GM10847 (cell line): ENCODE data around the gene KRTAP10-2.

Experiments used
- POLR2A ChIP-seq: IDR thresholded peaks from 2 replicates; pipeline ENCODE4 v1.6.1; 2011; ENCODE audit not compliant: insufficient read length; ENCODE audit errors: extremely low read depth

Gene KRTAP10-2

GRCh38 chr21:44555200-44555875 is 4.0 kb upstream of the KRTAP10-2 start:
- no peak for TF ChIP-seq POLR2A

DNA sequence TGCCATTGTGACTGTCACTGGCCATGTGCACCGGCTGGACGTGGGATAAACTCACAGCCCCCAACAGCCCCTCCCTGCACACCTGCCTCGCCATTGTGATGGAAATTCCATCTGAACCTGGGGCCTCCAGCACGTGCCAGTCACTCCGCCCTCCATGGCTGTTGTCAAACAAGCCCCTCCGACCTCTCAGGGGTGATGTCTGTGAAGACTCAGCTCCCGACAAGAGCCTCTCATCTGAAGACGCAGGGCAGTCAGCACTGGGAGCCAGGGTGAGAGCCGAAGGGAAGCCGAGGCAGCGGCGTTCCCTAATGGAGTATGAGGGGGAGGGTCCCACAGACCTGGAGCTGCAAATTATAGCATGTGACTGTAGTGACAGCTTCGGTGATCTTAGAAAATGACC is 1.4 kb upstream of the KRTAP10-2 start:
- TF ChIP-seq POLR2A = no peak

DNA sequence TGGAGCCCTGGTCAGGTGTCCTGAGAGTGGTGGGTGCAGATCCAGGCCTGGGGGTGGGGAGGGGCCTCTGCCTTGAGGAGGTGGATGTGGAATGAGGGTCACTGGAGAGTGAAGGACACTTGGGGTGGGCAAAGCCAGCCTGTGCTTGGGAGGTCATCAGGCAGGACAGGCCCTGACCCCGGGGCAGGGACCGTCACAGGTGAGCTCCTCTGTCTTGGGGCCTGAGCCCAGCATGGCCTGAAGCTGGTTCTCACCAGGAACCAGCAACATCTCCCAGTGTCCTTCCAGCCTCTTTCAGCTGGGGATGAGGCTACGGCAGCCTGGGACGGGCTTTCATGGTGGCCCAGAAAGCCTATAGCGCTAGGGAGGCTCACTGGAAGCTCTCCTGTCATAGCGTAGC is 831 bp upstream of the KRTAP10-2 start:
- no peak for TF ChIP-seq POLR2A

DNA sequence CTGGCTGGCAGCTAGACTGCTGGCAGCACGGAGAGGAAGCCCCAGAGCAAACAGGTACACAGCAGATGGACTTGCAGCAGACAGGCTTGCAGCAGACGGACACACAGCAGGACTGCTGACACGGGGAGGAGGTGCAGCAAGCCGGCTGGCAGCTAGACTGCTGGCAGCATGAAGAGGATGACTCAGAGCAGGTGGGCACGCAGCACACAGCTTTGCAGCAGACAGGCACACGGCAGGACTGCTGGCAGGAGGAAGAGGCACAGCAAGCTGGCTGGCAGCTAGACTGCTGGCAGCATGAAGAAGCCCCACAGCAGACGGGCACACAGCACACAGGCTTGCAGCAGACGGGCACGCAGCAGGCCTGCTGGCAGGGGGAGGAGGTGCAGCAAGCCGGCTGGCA is 498 bp downstream of the KRTAP10-2 start:
- no peak for TF ChIP-seq POLR2A

- no peak for TF ChIP-seq POLR2A
Observed at GRCh38 chr21:44549525-44550211, 1.6 kb downstream of the KRTAP10-2 start.

GRCh38 chr21:44548922-44549321 is 2.4 kb downstream of the KRTAP10-2 start:
- no peak for TF ChIP-seq POLR2A

- no peak for TF ChIP-seq POLR2A
Observed at GRCh38 chr21:44548381-44548780, 2.9 kb downstream of the KRTAP10-2 start.

DNA sequence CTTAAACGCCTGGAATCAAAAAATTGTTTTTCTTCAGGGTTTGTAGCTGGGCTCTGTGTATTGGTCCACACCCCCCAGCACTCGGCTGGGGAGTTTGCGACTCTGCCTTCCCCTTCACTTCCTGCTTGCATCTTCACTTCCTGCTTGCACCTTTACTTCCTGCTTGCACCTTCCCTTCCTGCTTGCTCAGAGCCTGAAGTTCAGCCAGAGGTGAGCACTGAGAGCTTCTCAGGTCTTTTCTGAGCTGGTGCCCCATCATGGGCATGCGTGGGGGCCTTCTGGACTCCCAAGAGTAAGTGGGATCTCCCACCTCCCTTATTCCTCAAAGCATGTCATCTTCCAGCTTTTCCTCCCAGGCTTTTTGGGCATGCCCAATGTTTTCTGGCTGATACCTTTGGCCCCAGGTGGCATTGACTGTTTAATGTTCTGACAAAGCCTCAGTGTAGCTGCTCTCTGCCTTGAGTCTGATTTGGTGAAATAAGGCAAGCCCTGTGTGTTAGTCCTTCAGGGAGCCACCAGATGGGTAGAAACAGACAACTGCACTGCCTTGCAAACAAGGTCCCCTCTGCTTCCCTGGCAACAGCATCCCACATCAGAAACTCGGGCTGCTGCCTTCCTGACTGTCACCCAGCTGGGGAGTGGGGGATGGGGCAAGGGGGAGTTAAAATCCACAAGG is 3.5 kb downstream of the KRTAP10-2 start:
- no peak for TF ChIP-seq POLR2A

GRCh38 chr21:44544566-44544965 is 6.7 kb downstream of the KRTAP10-2 start:
- TF ChIP-seq POLR2A = no peak

GRCh38 chr21:44542716-44543115 is 8.6 kb downstream of the KRTAP10-2 start:
- no peak for TF ChIP-seq POLR2A

GRCh38 chr21:44540741-44541288 is 10.5 kb downstream of the KRTAP10-2 start:
- no peak for TF ChIP-seq POLR2A

DNA sequence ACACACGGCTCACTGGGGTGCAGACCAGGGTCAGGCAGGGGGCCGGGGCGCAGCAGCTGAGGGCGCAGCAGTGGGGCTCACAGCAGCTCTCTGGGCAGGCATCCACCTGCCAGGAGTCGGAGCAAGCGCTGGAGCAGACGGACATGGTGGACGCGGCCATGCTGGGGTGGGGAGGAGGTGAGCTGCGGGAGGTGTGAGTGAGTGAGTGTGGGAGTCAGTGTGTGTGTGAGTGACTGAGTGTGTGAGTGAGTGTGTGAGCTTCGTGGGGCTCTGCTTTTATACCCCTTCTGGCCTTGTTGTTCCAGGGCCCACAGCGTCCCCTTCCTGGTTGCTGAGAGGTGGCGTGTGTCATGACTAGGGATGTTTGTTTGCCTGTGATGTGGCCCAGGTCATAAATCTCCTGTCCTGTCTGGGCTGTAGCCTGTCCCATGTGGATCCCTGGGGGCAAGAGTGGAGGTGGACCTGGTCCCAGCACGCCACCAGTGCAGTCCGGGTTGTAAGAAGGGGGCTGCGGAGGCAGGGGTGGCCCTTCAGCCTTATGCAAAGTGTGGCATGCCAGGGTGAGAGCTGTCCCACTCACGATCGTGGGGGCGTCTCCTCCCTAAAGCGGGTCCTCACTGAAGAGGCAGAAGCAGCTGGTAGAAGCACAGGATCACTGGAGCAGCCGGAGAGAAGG is 11.2 kb downstream of the KRTAP10-2 start, which contains the start of gene KRTAP10-1:
Gene KRTAP10-1, minus strand, starts transcription at position 205 of the 676 bp plus-strand sequence. Its CDS starts 45 bp downstream, at position 160.
- TF ChIP-seq POLR2A = no peak

DNA sequence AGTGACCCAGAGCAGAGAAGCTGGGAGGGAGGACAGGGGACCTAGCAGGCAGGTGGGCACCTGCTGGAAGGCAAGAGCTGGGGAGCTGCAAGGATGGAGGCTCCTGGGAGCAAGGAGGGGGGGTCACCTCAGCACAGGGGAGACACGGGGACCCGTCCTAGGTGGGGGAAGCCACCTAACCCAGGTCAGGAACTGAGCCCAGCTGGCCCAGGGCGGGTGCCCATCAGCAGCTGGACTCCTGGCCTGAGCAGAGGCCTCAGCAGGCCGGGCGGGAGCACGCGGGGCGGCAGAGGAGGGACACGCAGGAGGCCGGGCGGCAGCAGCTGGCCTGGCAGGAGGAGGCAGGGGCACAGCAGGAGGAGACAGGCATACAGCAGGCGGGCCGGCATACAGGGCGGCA is 12.3 kb downstream of the KRTAP10-2 start:
- TF ChIP-seq POLR2A = no peak

DNA sequence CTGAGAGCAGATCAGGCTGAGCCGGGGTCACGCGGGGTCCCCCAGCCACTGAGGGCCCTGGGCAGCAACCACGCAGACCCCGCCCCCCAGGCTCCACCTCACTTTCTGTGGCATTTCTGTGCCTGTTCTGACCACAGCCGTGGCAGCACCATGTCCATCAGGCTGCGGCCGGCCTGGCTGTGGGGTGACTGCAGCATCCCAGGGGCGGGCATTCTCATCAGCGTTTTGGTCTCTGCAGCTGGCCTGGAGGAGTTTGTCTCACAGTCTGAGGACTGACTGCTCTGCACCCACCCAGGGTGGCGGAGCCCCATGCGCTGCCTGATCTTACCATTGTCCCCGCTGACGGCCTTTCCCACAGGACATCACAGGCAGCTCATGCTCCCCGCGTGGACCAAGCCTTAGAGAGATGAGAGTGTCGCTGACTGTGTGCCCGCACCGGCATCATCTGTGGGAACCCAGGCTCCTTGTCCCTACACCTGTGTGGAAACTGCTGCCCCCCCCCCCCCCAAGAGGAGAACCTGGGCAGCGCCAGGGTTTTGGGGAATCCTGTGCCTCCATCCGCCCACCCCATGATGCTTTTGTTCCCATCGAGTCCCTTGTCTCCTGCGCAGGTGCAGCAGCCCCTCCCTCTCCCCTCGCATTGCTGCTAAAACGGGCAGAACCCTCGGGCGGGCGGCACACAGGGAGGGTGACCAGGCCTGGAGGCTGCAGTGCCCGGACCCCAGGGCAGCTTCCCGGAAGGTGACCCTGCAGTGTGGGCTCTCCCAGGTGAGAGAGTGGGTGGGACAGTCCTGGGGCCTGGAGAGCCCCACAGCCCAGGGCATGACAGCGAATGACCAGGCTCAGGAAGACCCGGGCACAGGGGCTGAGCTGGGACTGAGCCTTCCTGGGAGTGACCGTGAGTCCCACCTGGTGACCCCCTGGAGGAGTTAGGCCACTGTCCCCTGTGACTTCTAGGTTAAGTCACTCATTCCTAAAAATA is 13.1 kb downstream of the KRTAP10-2 start:
- TF ChIP-seq POLR2A = no peak
